ENCODE data around the gene RPL7L1.
A peak's percentile ranks its signal among the peaks of the same experiment; 100 is the strongest.

RPL7L1 gene

DNA sequence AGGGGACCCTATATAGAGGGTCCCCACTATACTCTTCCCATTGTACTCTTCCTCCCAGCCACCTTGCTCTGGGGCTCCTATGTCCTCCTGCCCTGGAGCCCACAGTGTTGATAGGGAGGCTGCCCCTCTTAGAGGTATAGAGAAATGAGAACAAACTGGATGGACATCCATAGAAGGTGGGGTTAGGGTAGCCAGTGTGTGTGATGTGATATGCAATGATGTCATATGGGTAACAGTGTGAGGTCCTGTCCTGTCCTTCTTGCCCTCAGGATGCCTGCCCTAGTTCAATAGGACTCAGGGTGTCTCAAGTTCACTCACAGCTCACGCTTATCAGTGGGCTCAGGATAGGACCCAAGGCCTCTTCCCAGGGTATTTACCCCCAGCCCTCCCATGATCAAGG, 36.9 kb downstream of the RPL7L1 start:
- no peaks in the 10 kb centered on the region for H3K9me3 ChIP-seq (ENCODE audit: severe bottlenecking)
- no peak for TF ChIP-seq CTCF (IDR thresholded peaks at IDR 0.05; ENCODE audit: low read depth, low read length)
- no peak overlapping the region for H3K27ac ChIP-seq
- no peak overlapping the region for H3K4me3 ChIP-seq (ENCODE audit: low read depth, low read length)
- no peak for DNase-seq
- H3K36me3 ChIP-seq, result no peaks in the 10 kb centered on the region
- no peaks in the 10 kb centered on the region for H3K27me3 ChIP-seq (ENCODE audit: insufficient read depth, low read depth, severe bottlenecking)

DNA sequence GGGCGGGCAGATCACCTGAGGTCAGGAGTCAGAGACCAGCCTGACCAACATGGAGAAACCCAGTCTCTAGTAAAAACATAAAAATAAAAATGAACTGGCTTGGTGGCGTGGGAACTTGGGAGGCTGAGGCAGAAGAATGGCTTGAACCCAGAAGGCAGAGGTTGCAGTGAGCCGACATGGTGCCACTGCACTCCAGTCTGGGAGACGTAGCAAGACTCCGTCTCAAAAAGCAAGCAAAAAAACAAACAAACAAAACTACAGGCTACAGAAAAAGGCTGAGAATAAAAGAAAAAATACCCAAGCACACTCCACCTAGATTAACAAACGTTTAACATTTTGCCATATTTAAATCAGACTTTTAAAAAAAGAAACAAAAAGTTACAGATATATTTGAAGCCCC, 42.4 kb downstream of the RPL7L1 start:
- H3K27ac ChIP-seq, result no peak overlapping the region

DNA sequence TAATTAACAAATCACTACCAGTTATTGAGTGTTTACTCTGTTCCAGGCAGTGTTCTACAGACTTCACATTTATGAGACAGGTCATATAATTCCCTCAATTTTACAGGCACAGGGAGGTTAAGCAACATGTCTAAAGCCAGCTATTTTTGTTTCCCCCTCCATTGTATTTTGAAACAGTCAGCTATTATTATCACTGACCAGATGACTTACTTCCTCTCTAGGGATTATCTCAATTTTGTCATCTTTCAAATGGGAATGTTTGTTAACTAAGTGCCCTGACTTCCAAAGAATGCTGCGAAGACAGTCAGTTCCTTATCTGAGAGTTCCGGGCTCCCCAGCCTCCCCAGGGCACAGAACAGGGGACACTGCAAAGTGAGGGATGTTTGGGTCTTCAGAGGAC, 44.2 kb downstream of the RPL7L1 start:
- Histone ChIP-seq H3K9me3 (ENCODE audit: severe bottlenecking) (no peaks in the 10 kb centered on the region), H3K27ac (no peak overlapping the region), H3K4me3 (ENCODE audit: low read depth, low read length) (no peak overlapping the region), H3K27me3 (ENCODE audit: insufficient read depth, low read depth, severe bottlenecking) (no peaks in the 10 kb centered on the region), H3K36me3 (no peaks in the 10 kb centered on the region)
- DNase-seq, result no peak
- no peak for TF ChIP-seq CTCF (IDR thresholded peaks at IDR 0.05; ENCODE audit: low read depth, low read length)

More for the DNA sequence above, 42.4 kb downstream of the RPL7L1 start:
- Histone ChIP-seq H3K27me3 (ENCODE audit: insufficient read depth, low read depth, severe bottlenecking) (no peaks in the 10 kb centered on the region), H3K4me3 (ENCODE audit: low read depth, low read length) (no peak overlapping the region), H3K9me3 (ENCODE audit: severe bottlenecking) (no peaks in the 10 kb centered on the region), H3K36me3 (no peaks in the 10 kb centered on the region)
- DNase-seq, result no peak
- TF ChIP-seq CTCF (IDR thresholded peaks at IDR 0.05; ENCODE audit: low read depth, low read length), result no peak

GRCh38 chr6:42925248-42925857, 45.9 kb downstream of the RPL7L1 start:
- Histone ChIP-seq H3K9me3 (ENCODE audit: severe bottlenecking) (no peaks in the 10 kb centered on the region), H3K36me3 (no peaks in the 10 kb centered on the region), H3K4me3 (ENCODE audit: low read depth, low read length) (no peak overlapping the region), H3K27me3 (ENCODE audit: insufficient read depth, low read depth, severe bottlenecking) (no peaks in the 10 kb centered on the region), H3K27ac (no peak overlapping the region)
- no peak for TF ChIP-seq CTCF (IDR thresholded peaks at IDR 0.05; ENCODE audit: low read depth, low read length)
- no peak for DNase-seq

- Histone ChIP-seq H3K27ac (peak within 1 kb of the TSS; percentile 91), H3K9me3 (ENCODE audit: severe bottlenecking) (no peaks in the 10 kb centered on the region), H3K36me3 (peaks cover 30% of the 10 kb centered on the region), H3K27me3 (ENCODE audit: insufficient read depth, low read depth, severe bottlenecking) (no peaks in the 10 kb centered on the region), H3K4me3 (ENCODE audit: low read depth, low read length) (peak within 1 kb of the TSS; percentile 64)
- 0 out of 2 replicates have a peak, but pooled peaks have one; percentile 12 for TF ChIP-seq CTCF (IDR thresholded peaks at IDR 0.05; ENCODE audit: low read depth, low read length)
- DNase-seq, result peak; percentile 100
Measured at GRCh38 chr6:42928986-42929820, 49.8 kb downstream of the RPL7L1 start, which contains the start of gene CNPY3. TSS of gene CNPY3 (plus strand) at chr6:42929480. CDS start at chr6:42929571, 91 bp downstream.

Data from WERI-Rb-1 (cell line).